Fibroblast of lung (primary cell): ENCODE results near the gene ITPKB. TPM values are rescaled to one million over a fixed set of nuclear protein-coding genes. Genes with fewer than 3 reads are reported as not detected.

ENCODE experiments used
- DNase-seq, 2 donors: peaks; one replicate each; pipeline versions ENCODE4 v3.0.0 to v3.0.0-alpha.2; 2010; ENCODE audit warnings: low read depth in 2 of 2
- H2AFZ ChIP-seq: 2 replicates; pipeline ENCODE4 v1.5.1; 2012; ENCODE audit warnings: low read length, control low read depth, inconsistent platforms
- H3K27ac ChIP-seq: 2 replicates; pipeline ENCODE4 v1.5.1; 2011; ENCODE audit warnings: low read length, control low read depth; ENCODE audit not compliant: insufficient read depth
- H3K27me3 ChIP-seq: 2 replicates; pipeline ENCODE4 v1.5.1; 2011; ENCODE audit warnings: mild to moderate bottlenecking, low read length; ENCODE audit not compliant: control insufficient read depth, insufficient read depth
- H3K36me3 ChIP-seq: 2 replicates; pipeline ENCODE4 v1.5.1; 2011; ENCODE audit warnings: low read length; ENCODE audit not compliant: control insufficient read depth, insufficient read depth
- H3K4me1 ChIP-seq: 2 replicates; pipeline ENCODE4 v1.5.1; 2011; ENCODE audit warnings: low read length; ENCODE audit not compliant: control insufficient read depth, insufficient read depth; ENCODE audit errors: extremely low read depth
- H3K4me2 ChIP-seq: 2 replicates; pipeline ENCODE4 v1.5.1; 2011; ENCODE audit warnings: low read length, control low read depth; ENCODE audit not compliant: insufficient read depth; ENCODE audit errors: extremely low read depth
- H3K4me3 ChIP-seq, 4 experiments: fragments of 200-600 bp in 1 of 4; sonication (generic) in 1 of 4; replicated peaks in 1 of 4; 2 replicates each; pipeline ENCODE4 v1.5.1; 2011 to 2016; ENCODE audit warnings: low read length in 4 of 4, low read depth in 3 of 4, mild to moderate bottlenecking in 3 of 4, control low read depth in 2 of 4, inconsistent platforms in 1 of 4, mixed read lengths in 1 of 4; ENCODE audit not compliant: insufficient read depth in 1 of 4; ENCODE audit errors: control extremely low read depth in 1 of 4
- H3K79me2 ChIP-seq: 2 replicates; pipeline ENCODE4 v1.5.1; 2012; ENCODE audit warnings: mild to moderate bottlenecking, low read length, inconsistent platforms; ENCODE audit not compliant: control insufficient read depth, insufficient read depth
- H3K9ac ChIP-seq: 2 replicates; pipeline ENCODE4 v1.5.1; 2011; ENCODE audit warnings: mild to moderate bottlenecking, low read length, control low read depth; ENCODE audit not compliant: insufficient read depth
- H3K9me3 ChIP-seq: 2 replicates; pipeline ENCODE4 v1.5.1; 2012; ENCODE audit warnings: low read depth, low read length; ENCODE audit not compliant: control insufficient read depth, insufficient read depth
- H4K20me1 ChIP-seq: 2 replicates; pipeline ENCODE4 v1.5.1; 2011; ENCODE audit warnings: low read length; ENCODE audit not compliant: control insufficient read depth, insufficient read depth; ENCODE audit errors: extremely low read depth
- EZH2 ChIP-seq: IDR thresholded peaks from 2 replicates; pipeline ENCODE4 v1.5.1; 2012; ENCODE audit warnings: low read length, control low read depth, mild to moderate bottlenecking; ENCODE audit errors: missing control alignments
- polyA plus RNA-seq, 2 donors: library from polyadenylated mRNA; depleted of rRNA in 1 of 2; stranded (reverse) in 1 of 2; unstranded in 1 of 2; fragments of >200 nt; gene quantifications; 2 replicates each; pipeline ENCODE4 v1.2.1, GENCODE V29; 2011 to 2012; ENCODE audit warnings: missing spikeins in 1 of 2
- total RNA-seq: library from RNA; depleted of rRNA; stranded (reverse); fragments of >200 nt; gene quantifications from 2 replicates; pipeline ENCODE4 v1.2.1, GENCODE V29; 2014
- TF ChIP-seq, protein P1 (sequence below), 2 donors: IDR thresholded peaks in 1 of 2; conservative IDR thresholded peaks in 1 of 2; 1 replicate in 1 of 2; 2 replicates in 1 of 2; pipeline ENCODE4 v1.5.1; 2011 to 2012; ENCODE audit warnings: low read length in 2 of 2, control low read depth in 1 of 2, inconsistent platforms in 1 of 2, low read depth in 1 of 2, mild to moderate bottlenecking in 1 of 2

The ITPKB gene
- total and polyA plus RNA-seq, 2 donors (not counting 1 experiment from before 2014, with no cell fraction given): 10.2 to 32.4 TPM

DNA sequence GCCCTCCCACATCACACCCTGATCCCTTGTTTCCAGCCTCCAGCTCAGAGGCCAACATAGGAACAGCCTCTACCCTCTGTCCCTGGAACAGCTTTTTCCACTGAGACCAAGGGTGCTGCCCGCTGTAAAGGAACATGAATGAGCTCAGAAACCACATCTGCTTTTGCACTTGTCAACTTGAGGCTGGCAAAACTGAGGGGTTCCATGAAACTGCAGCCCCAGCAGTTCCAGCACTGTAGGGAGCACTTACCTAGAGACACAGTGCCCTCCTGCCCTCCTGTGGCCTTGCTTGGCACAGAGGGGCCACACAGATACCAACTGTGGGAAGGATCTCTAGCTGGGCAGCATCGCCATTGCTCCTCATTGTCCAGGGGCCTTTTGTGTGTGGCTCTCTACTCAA is 51.7 kb downstream of the ITPKB start:
- Histone ChIP-seq H3K79me2 (no peaks in the 10 kb centered on the region), H2AFZ (no peak overlapping the region), H4K20me1 (no peaks in the 10 kb centered on the region), H3K9me3 (no peaks in the 10 kb centered on the region), H3K27me3 (no peaks in the 10 kb centered on the region), H3K4me2 (no peak overlapping the region), H3K4me3 (no peak overlapping the region), H3K36me3 (no peaks in the 10 kb centered on the region), H3K9ac (no peak overlapping the region), H3K27ac (no peak overlapping the region), H3K4me1 (no peaks in the 10 kb centered on the region)
- DNase-seq: no peak
- TF ChIP-seq, protein P1, sequence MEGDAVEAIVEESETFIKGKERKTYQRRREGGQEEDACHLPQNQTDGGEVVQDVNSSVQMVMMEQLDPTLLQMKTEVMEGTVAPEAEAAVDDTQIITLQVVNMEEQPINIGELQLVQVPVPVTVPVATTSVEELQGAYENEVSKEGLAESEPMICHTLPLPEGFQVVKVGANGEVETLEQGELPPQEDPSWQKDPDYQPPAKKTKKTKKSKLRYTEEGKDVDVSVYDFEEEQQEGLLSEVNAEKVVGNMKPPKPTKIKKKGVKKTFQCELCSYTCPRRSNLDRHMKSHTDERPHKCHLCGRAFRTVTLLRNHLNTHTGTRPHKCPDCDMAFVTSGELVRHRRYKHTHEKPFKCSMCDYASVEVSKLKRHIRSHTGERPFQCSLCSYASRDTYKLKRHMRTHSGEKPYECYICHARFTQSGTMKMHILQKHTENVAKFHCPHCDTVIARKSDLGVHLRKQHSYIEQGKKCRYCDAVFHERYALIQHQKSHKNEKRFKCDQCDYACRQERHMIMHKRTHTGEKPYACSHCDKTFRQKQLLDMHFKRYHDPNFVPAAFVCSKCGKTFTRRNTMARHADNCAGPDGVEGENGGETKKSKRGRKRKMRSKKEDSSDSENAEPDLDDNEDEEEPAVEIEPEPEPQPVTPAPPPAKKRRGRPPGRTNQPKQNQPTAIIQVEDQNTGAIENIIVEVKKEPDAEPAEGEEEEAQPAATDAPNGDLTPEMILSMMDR (conservative IDR thresholded peaks at IDR 0.05 in 1 of 2, IDR thresholded peaks at IDR 0.05 in 1 of 2; ENCODE audit: low read depth in 1 of 2, low read length in 2 of 2): no peak
- no peak for TF ChIP-seq EZH2

DNA sequence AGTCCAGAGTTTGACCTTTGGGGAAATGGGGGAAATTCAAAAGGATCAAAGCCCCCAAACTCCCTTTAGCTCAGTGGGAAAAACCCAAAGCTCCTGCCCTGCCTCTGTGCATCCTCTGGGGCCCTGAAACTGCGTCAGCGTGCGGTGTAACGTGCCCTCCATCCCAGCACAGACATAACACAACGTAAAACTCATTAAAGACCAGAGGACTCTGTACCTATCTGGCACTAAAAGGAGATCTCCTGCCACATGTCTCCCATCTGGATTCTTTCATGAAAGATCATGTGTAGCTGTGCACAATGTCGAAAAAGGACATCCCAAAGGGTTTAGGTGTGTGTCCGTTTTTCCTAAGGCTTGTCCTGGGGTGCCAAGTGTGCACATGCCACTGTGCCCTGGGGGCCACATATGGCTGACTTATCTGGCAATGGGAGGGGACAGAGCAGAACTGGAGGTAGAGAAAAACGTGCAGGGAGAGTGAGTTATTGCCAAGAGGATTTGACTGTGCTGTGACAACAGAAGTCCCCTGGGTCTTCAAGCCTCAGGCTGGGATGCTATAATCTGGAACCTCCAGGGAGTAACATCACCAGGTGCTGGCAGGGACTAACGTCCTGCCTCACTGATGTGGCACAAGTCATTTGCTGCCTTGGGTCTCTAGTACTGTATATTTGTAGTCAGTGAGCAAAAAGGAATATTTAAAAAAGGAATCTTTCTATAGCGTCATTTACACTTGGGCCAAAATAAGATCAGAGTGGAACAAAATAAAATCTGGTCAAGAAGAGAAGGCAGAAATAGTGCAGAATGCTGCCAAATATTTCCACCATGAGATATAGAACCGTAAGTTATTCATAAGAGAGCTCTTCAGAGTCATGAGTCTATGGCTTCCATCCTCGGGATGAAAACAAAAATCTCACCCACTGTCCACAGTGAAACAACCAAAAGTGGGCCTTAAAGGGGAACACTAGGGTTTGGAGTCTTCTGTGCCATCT is 52.3 kb downstream of the ITPKB start:
- Histone ChIP-seq H3K4me2 (no peak overlapping the region), H3K4me1 (no peaks in the 10 kb centered on the region), H3K27me3 (no peaks in the 10 kb centered on the region), H3K4me3 (no peak overlapping the region), H3K36me3 (no peaks in the 10 kb centered on the region), H3K27ac (no peak overlapping the region), H4K20me1 (no peaks in the 10 kb centered on the region), H3K79me2 (no peaks in the 10 kb centered on the region), H2AFZ (no peak overlapping the region), H3K9ac (no peak overlapping the region), H3K9me3 (no peaks in the 10 kb centered on the region)
- no peak for DNase-seq
- TF ChIP-seq EZH2: no peak
- TF ChIP-seq, protein P1 (conservative IDR thresholded peaks at IDR 0.05 in 1 of 2, IDR thresholded peaks at IDR 0.05 in 1 of 2; ENCODE audit: low read depth in 1 of 2, low read length in 2 of 2): no peak

DNA sequence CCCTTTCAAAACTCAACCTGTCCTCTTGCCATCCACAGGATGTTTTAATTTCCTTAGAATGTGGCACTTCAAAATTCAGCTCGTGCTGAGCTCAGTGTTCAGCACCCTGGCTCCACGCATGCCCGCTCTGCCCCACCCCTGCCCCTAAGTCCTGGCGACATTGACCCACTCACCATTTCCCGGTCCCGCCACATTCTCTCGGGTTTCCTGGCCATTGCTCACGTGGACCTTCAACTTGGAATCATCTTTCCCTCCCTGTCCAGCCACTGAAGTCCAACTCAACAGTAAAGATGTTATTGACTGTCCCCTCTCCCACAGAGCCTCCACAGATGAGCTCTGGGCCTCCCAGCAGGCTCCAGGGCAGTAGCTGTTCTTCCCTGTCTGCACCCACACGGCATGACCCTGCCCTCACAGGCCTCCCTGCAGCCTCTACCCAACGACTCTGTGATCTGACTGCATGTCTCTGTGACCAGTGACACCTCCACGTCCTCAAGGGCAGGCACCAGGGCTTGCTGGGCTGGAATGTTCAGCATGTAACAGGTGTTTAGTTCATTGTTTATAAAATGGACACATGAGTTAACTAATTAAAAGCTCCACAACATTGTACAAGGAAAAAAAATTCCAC is 53.8 kb downstream of the ITPKB start:
- Histone ChIP-seq H3K4me1 (peaks cover 8% of the 10 kb centered on the region), H4K20me1 (no peaks in the 10 kb centered on the region), H3K9ac (no peak overlapping the region), H3K27ac (no peak overlapping the region), H3K36me3 (no peaks in the 10 kb centered on the region), H3K9me3 (no peaks in the 10 kb centered on the region), H3K4me2 (no peak overlapping the region), H3K79me2 (no peaks in the 10 kb centered on the region), H3K4me3 (no peak overlapping the region), H2AFZ (no peak overlapping the region), H3K27me3 (no peaks in the 10 kb centered on the region)
- TF ChIP-seq, protein P1 (conservative IDR thresholded peaks at IDR 0.05 in 1 of 2, IDR thresholded peaks at IDR 0.05 in 1 of 2; ENCODE audit: low read depth in 1 of 2, low read length in 2 of 2): no peak
- no peak for TF ChIP-seq EZH2
- DNase-seq: no peak
